HepG2 (cell line): ENCODE data around the gene SFT2D1. TPM values are rescaled to one million over a fixed set of nuclear protein-coding genes. Genes with fewer than 3 reads are reported as not detected.

Source experiments
- ATAC-seq: fragments of 200-7000 bp; cut with Tn5 transposase; 3 replicates; pipeline ENCODE4 v1.9.1; 2020; ENCODE audit warnings: mild to moderate bottlenecking, moderate library complexity
- BruUV-seq: library from RNA; stranded (reverse); fragments of 400-500 nt; replicated peaks from 2 replicates; lab custom pipeline; 2021; lab: Mats Ljungman, UMichigan
- CTCF ChIA-PET: fragments of 300-600 bp; formaldehyde crosslinking; extraction: SDS; loops from one replicate; lab custom pipeline; 2021; ENCODE audit warnings: low total read pairs, inconsistent platforms, low intra/inter-chr PET ratio; lab: Yijun Ruan, JAX
- POLR2A ChIA-PET: fragments of 350-600 bp; sonication (Branson Sonifier 250); formaldehyde crosslinking; loops from one replicate; lab custom pipeline; 2020; ENCODE audit warnings: antibody characterized with exemption, inconsistent platforms; lab: Yijun Ruan, JAX
- DNase-seq: peaks from one replicate; pipeline ENCODE4 v3.0.0-alpha.2; 2015; ENCODE audit warnings: low spot score
- FAIRE-seq: peaks from 3 replicates; lab custom pipeline; 2011; peaks lifted over from hg19 to GRCh38; lab: Jason Lieb, UNC
- H2AFZ ChIP-seq: one replicate; pipeline ENCODE4 v1.6.1; 2011; ENCODE audit warnings: low read length, inconsistent platforms
- H3K27ac ChIP-seq: fragments of 300-600 bp; 3 replicates; pipeline ENCODE4 v1.8.0; 2011; ENCODE audit warnings: mixed run types, mild to moderate bottlenecking, mixed read lengths, low read length, inconsistent platforms; ENCODE audit not compliant: insufficient read depth; ENCODE audit errors: extremely low read length
- H3K27me3 ChIP-seq, 2 experiments: fragments of 200-600 bp in 1 of 2; 2 replicates in 1 of 2; 3 replicates in 1 of 2; pipeline versions ENCODE4 v1.6.0 to v1.8.0; 2011; ENCODE audit warnings: low read length in 2 of 2, mild to moderate bottlenecking in 2 of 2, moderate library complexity in 2 of 2, inconsistent platforms in 1 of 2; ENCODE audit not compliant: insufficient read depth in 2 of 2, control insufficient read depth in 1 of 2
- H3K36me3 ChIP-seq, 2 experiments: fragments of 200-600 bp in 1 of 2; replicated peaks in 1 of 2; 2 replicates in 1 of 2; 3 replicates in 1 of 2; pipeline versions ENCODE4 v1.5.1 to v1.8.0; 2011; ENCODE audit warnings: low read length in 2 of 2, inconsistent platforms in 1 of 2; ENCODE audit not compliant: insufficient read depth in 2 of 2, control insufficient read depth in 1 of 2
- H3K4me1 ChIP-seq: 2 replicates; pipeline ENCODE4 v1.5.1; 2012; ENCODE audit warnings: low read length, inconsistent platforms; ENCODE audit not compliant: insufficient read depth
- H3K4me2 ChIP-seq: 2 replicates; pipeline ENCODE4 v1.6.0; 2011; ENCODE audit warnings: low read depth, low read length, inconsistent platforms
- H3K4me3 ChIP-seq, 3 experiments: fragments of 200-600 bp in 1 of 3; sonication (generic), shearing (Covaris generic) in 1 of 3; replicated peaks in 1 of 3; 2 replicates each; pipeline ENCODE4 v1.5.1; 2011 to 2016; ENCODE audit warnings: low read length in 3 of 3, inconsistent platforms in 2 of 3, low read depth in 2 of 3, mild to moderate bottlenecking in 2 of 3, control low read depth in 1 of 3, mixed read lengths in 1 of 3; ENCODE audit not compliant: insufficient read depth in 1 of 3
- H3K79me2 ChIP-seq: one replicate; pipeline ENCODE4 v1.6.1; 2011; ENCODE audit warnings: low read length, inconsistent platforms; ENCODE audit not compliant: insufficient read depth
- H3K9ac ChIP-seq: 2 replicates; pipeline ENCODE4 v1.6.0; 2011; ENCODE audit warnings: mild to moderate bottlenecking, low read depth, low read length, inconsistent platforms; ENCODE audit not compliant: insufficient read depth
- H3K9me3 ChIP-seq: 2 replicates; pipeline ENCODE4 v1.5.1; 2012; ENCODE audit warnings: mild to moderate bottlenecking, low read length
- H4K20me1 ChIP-seq: 2 replicates; pipeline ENCODE4 v1.6.0; 2011; ENCODE audit warnings: inconsistent platforms, mild to moderate bottlenecking, low read length, moderate library complexity; ENCODE audit not compliant: insufficient read depth
- DPF2 ChIP-seq: sonication (generic); formaldehyde crosslinking; IDR thresholded peaks from 2 replicates; pipeline ENCODE4 v1.4.0; 2020; ENCODE audit warnings: mild to moderate bottlenecking, low read depth, missing genetic modification reagents, borderline replicate concordance
- FLYWCH1 ChIP-seq: sonication (generic); formaldehyde crosslinking; IDR thresholded peaks from 2 replicates; pipeline ENCODE4 v1.8.1; 2023; ENCODE audit warnings: mild to moderate bottlenecking, missing genetic modification reagents
- GTF2F1 ChIP-seq: fragments of 150-350 bp; IDR thresholded peaks from 2 replicates; pipeline ENCODE4 v1.6.1; 2014; ENCODE audit warnings: low read length
- HCFC1 ChIP-seq: fragments of 150-350 bp; IDR thresholded peaks from 2 replicates; pipeline ENCODE4 v1.6.1; 2014; ENCODE audit warnings: low read depth, low read length
- MAF1 ChIP-seq: sonication (generic); formaldehyde crosslinking; IDR thresholded peaks from 2 replicates; pipeline ENCODE4 v1.5.0; 2020; ENCODE audit warnings: missing genetic modification reagents, borderline replicate concordance
- NFIB ChIP-seq: sonication (generic); formaldehyde crosslinking; IDR thresholded peaks from 2 replicates; pipeline ENCODE4 v1.9.0; 2021; ENCODE audit warnings: missing genetic modification reagents, mild to moderate bottlenecking, borderline replicate concordance
- SRY ChIP-seq: sonication (generic); formaldehyde crosslinking; IDR thresholded peaks from 2 replicates; pipeline ENCODE4 v1.8.0; 2022; ENCODE audit warnings: mild to moderate bottlenecking, missing genetic modification reagents
- TOPORS ChIP-seq: sonication (generic); formaldehyde crosslinking; IDR thresholded peaks from 2 replicates; pipeline ENCODE4 v1.8.0; 2023; ENCODE audit warnings: mild to moderate bottlenecking, missing genetic modification reagents
- ZBTB20 ChIP-seq: sonication (generic); formaldehyde crosslinking; IDR thresholded peaks from 2 replicates; pipeline ENCODE4 v1.8.1; 2023; ENCODE audit warnings: missing genetic modification reagents, low read depth, mild to moderate bottlenecking, borderline replicate concordance
- ZFP41 ChIP-seq: sonication (generic); formaldehyde crosslinking; IDR thresholded peaks from 2 replicates; pipeline ENCODE4 v1.4.0; 2020; ENCODE audit warnings: mild to moderate bottlenecking, missing genetic modification reagents, borderline replicate concordance
- ZIK1 ChIP-seq: sonication (generic); formaldehyde crosslinking; IDR thresholded peaks from 2 replicates; pipeline ENCODE4 v1.5.0; 2020; ENCODE audit warnings: mild to moderate bottlenecking, low read depth, missing genetic modification reagents, borderline replicate concordance
- ZNF589 ChIP-seq: sonication (generic); formaldehyde crosslinking; conservative IDR thresholded peaks from 2 replicates; pipeline ENCODE4 v1.8.0; 2022; ENCODE audit warnings: mild to moderate bottlenecking, moderate library complexity, missing genetic modification reagents
- ZNF850 ChIP-seq: sonication (generic); formaldehyde crosslinking; conservative IDR thresholded peaks from 2 replicates; pipeline ENCODE4 v1.9.0; 2021; ENCODE audit warnings: mild to moderate bottlenecking, missing genetic modification reagents
- WGBS: methylation state at CpG from one replicate; pipeline ENCODE4 v1.1.6; 2017; ENCODE audit warnings: low lambda C conversion rate; 5-methylcytosine and 5-hydroxymethylcytosine counted together
- in situ Hi-C: cut with HindIII; loops from 2 replicates; pipeline ENCODE4 v1.10.0; 2017; ENCODE audit warnings: low pct_unique_long_range_greater_than_20kb; ENCODE audit not compliant: extremely low pct_ligation_motif_present
- intact Hi-C: fragments of 100-400 bp; cut with micrococcal nuclease; formaldehyde crosslinking; loops from one replicate; pipeline ENCODE4 v1.10.0; 2022; ENCODE audit not compliant: unreplicated experiment
- polyA plus RNA-seq, 8 experiments: library from polyadenylated mRNA; depleted of rRNA in 3 of 8; stranded (reverse) in 7 of 8; unstranded in 1 of 8; fragments of >200 nt; fragmentation: Illumina TruSeq in 4 of 8; extraction: Trizol in 4 of 8; gene quantifications; 2 replicates each; pipeline versions ENCODE4 v1.2.1 to v1.2.3, GENCODE V29; 2011 to 2016; ENCODE audit warnings: low read depth in 4 of 8, missing spikeins in 1 of 8, mixed read lengths in 1 of 8; ENCODE audit not compliant: insufficient read depth in 1 of 8
- total RNA-seq, 5 experiments: library from RNA; depleted of rRNA; stranded (reverse); fragments of >200 nt; fragmentation: Illumina TruSeq; extraction: Trizol; gene quantifications; 2 replicates each; pipeline ENCODE4 v1.2.3, GENCODE V29; 2016; ENCODE audit warnings: low read depth in 1 of 5
- TF ChIP-seq, protein P1 (sequence below), 2 experiments: sonication (generic) in 1 of 2; formaldehyde crosslinking in 1 of 2; IDR thresholded peaks; 2 replicates each; pipeline versions ENCODE4 v1.5.1 to v1.6.1; 2011 to 2020; ENCODE audit warnings: borderline replicate concordance in 1 of 2, low read depth in 1 of 2, low read length in 1 of 2, mild to moderate bottlenecking in 1 of 2, missing genetic modification reagents in 1 of 2, moderate library complexity in 1 of 2
- TF ChIP-seq, protein P2 (sequence below): IDR thresholded peaks from 2 replicates; pipeline ENCODE4 v1.6.1; 2016; ENCODE audit warnings: mild to moderate bottlenecking

SFT2D1 gene
- total and polyA plus RNA-seq, 2 of the 13 experiments (the other 11 are each of a cell fraction or from before 2014, with no cell fraction given), result 115 to 147 TPM

DNA sequence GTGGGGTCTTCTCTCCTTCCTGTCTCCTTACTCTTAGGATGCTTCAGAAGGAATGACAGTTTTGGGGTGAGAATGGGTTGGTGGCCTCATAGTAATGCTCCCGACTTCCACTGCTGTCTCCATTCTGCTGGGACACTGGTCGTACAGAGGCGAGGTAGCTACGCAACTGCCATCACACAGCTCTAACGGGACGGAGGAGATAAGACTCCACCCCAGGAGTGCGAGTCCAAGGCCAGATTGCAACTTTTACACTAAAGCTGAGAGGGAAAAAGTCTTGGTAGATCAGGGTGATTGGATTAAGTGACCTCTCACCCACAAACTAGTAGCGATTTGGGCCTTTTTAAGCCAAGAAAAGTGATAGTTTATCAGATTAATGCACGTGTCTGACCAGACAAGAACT lies 32.4 kb downstream of the SFT2D1 start:
- POLR2A ChIA-PET, result interaction anchor here (0.5 to 0.9 kb wide), 2 partner anchors 21 to 85 kb away, joined by 4 read pairs; no protein-coding TSS in a partner anchor
- CTCF ChIA-PET, result no interaction called here
- H3K27me3 ChIP-seq, result peaks cover 13 to 47% of the 10 kb centered on the region in 2 experiments; a peak in 4 of 5 replicates

More for the DNA sequence above, 32.4 kb downstream of the SFT2D1 start:
- H3K4me3 ChIP-seq, result no peak overlapping the region
- no peak overlapping the region for H3K27ac ChIP-seq
- no peak for ATAC-seq
- DNase-seq, result no peak
- H3K36me3 ChIP-seq, result no peaks in the 10 kb centered on the region
- no peak for FAIRE-seq
- H3K79me2 ChIP-seq, result no peaks in the 10 kb centered on the region
- TF ChIP-seq, protein P1, sequence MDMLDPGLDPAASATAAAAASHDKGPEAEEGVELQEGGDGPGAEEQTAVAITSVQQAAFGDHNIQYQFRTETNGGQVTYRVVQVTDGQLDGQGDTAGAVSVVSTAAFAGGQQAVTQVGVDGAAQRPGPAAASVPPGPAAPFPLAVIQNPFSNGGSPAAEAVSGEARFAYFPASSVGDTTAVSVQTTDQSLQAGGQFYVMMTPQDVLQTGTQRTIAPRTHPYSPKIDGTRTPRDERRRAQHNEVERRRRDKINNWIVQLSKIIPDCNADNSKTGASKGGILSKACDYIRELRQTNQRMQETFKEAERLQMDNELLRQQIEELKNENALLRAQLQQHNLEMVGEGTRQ (IDR thresholded peaks at IDR 0.05; ENCODE audit: low read depth, low read length), result no peak
- TF ChIP-seq, protein P1 (CRISPR knock-in tag; IDR thresholded peaks at IDR 0.05; ENCODE audit: borderline replicate concordance), result no peak
- TF ChIP-seq SRY (CRISPR knock-in tag) (no peak), DPF2 (CRISPR knock-in tag) (no peak), ZNF589 (CRISPR knock-in tag) (no peak), FLYWCH1 (CRISPR knock-in tag) (no peak), HCFC1 (no peak), ZFP41 (CRISPR knock-in tag) (no peak), ZNF850 (CRISPR knock-in tag) (no peak), ZIK1 (CRISPR knock-in tag) (no peak), MAF1 (CRISPR knock-in tag) (no peak), ZBTB20 (CRISPR knock-in tag) (no peak), GTF2F1 (no peak), TOPORS (no peak), NFIB (CRISPR knock-in tag) (no peak)
- TF ChIP-seq, protein P2, sequence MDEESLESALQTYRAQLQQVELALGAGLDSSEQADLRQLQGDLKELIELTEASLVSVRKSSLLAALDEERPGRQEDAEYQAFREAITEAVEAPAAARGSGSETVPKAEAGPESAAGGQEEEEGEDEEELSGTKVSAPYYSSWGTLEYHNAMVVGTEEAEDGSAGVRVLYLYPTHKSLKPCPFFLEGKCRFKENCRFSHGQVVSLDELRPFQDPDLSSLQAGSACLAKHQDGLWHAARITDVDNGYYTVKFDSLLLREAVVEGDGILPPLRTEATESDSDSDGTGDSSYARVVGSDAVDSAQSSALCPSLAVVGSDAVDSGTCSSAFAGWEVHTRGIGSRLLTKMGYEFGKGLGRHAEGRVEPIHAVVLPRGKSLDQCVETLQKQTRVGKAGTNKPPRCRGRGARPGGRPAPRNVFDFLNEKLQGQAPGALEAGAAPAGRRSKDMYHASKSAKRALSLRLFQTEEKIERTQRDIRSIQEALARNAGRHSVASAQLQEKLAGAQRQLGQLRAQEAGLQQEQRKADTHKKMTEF (CRISPR knock-in tag), result no peak
- BruUV-seq, result no TSS peak
- intact Hi-C loops, result no loop called here
- in situ Hi-C loops, result no loop called here
- peaks cover 29% of the 10 kb centered on the region for H3K4me1 ChIP-seq
- H3K9ac ChIP-seq, result no peak overlapping the region
- H3K4me2 ChIP-seq, result no peak overlapping the region
- 55% methylated on average over 9 of the region's 9 CpGs for WGBS
- no peaks in the 10 kb centered on the region for H4K20me1 ChIP-seq
- no peak overlapping the region for H2AFZ ChIP-seq
- H3K9me3 ChIP-seq, result no peaks in the 10 kb centered on the region
